ENCODE data around the gene ANKRD12. TPM values are rescaled to one million over a fixed set of nuclear protein-coding genes. Genes with fewer than 3 reads are reported as not detected.
A peak's percentile ranks its signal among the peaks of the same experiment; 100 is the strongest.

Gene ANKRD12
- total and polyA plus RNA-seq, 2 of the 4 experiments (the other 2 are of a cell fraction), result 2.6 to 12.9 TPM

- ChIA-PET POLR2A (ENCODE audit: unreplicated experiment) (no interaction called here), CTCF (interaction anchor here (0.8 kb wide), 1 partner anchor 30 kb away, joined by 3 read pairs; no protein-coding TSS in a partner anchor)
- peak overlapping the region; percentile 44; the same call in 1 of the 2 replicates for H4K5ac ChIP-seq (ENCODE audit: low read depth, low read length)
- H3K18ac ChIP-seq (ENCODE audit: low read depth, low read length), result peak overlapping the region; percentile 92
- peak overlapping the region; percentile 89 for H3K4me3 ChIP-seq (ENCODE audit: insufficient read depth, low read depth, low read length)
- H2BK20ac ChIP-seq (ENCODE audit: low read depth, low read length), result peak overlapping the region; percentile 62; the same call in 1 of the 2 replicates
- H3K9ac ChIP-seq (ENCODE audit: low read depth, low read length), result peak overlapping the region; percentile 99
- H3K23ac ChIP-seq (ENCODE audit: low read depth, low read length), result peak overlapping the region; percentile 99
- no TSS peak for BruUV-seq (replicated peaks)
- DNase-seq (peak; percentile 29), ATAC-seq (ENCODE audit: low read depth) (peak; percentile 33)
- peak overlapping the region; percentile 93 for H3K4ac ChIP-seq (ENCODE audit: low read depth, low read length)
- H3K9me1 ChIP-seq (ENCODE audit: insufficient read depth, low read length), result peaks cover 2% of the 10 kb centered on the region; the same call in 1 of the 2 replicates
- H3K79me1 ChIP-seq (ENCODE audit: low read depth in 1 of 2, low read length in 2 of 2), result peaks cover 10 to 51% of the 10 kb centered on the region in 2 experiments; a peak in 3 of 4 replicates
- H2AK5ac ChIP-seq (ENCODE audit: low read depth, low read length), result peak overlapping the region; percentile 75; the same call in 1 of the 2 replicates
- in situ Hi-C loops (cut with MboI; ENCODE audit: low sequenced_read_pairs), result loop anchor here (10.0 kb wide), 1 partner anchor 260 kb away; no protein-coding TSS in a partner anchor
- peaks cover 6% of the 10 kb centered on the region for H3K4me1 ChIP-seq (ENCODE audit: control insufficient read depth, insufficient read depth, low read length)
- H2BK120ac ChIP-seq (ENCODE audit: low read depth, low read length), result peak overlapping the region; percentile 54; the same call in 1 of the 2 replicates
- H2AFZ ChIP-seq (replicated peaks; ENCODE audit: low read length, poor library complexity), result peak overlapping the region; percentile 90
- H4K8ac ChIP-seq (ENCODE audit: low read depth in 2 of 2, low read length in 2 of 2), result peak overlapping the region in 1 of 2 experiments; percentile 82; a peak in 2 of 4 replicates
- peaks cover 13% of the 10 kb centered on the region; the same call in 1 of the 2 replicates for H4K20me1 ChIP-seq (ENCODE audit: insufficient read depth, low read length)
- peak overlapping the region; percentile 84 for H3K4me2 ChIP-seq (ENCODE audit: low read depth, low read length)
- intact Hi-C loops (cut with micrococcal nuclease), result loop anchor here (1.0 to 5.0 kb wide), 5 partner anchors 43 to 262 kb away; partner anchors contain the start of genes ANKRD12 and RALBP1
- H2AK9ac ChIP-seq (replicated peaks; ENCODE audit: low read depth, low read length, poor library complexity), result peak overlapping the region; percentile 90
- H3K27me3 ChIP-seq (ENCODE audit: control insufficient read depth, insufficient read depth, low read length), result no peaks in the 10 kb centered on the region
- H2BK15ac ChIP-seq (ENCODE audit: low read depth, low read length), result 0 out of 3 replicates have a peak overlapping the region, but pooled peaks have one; percentile 18
- peak overlapping the region; percentile 31; the same call in 1 of the 2 replicates for H4K91ac ChIP-seq (ENCODE audit: insufficient read depth, low read depth, low read length)
- H3K14ac ChIP-seq (replicated peaks; ENCODE audit: low read depth, low read length), result peak overlapping the region; percentile 96
- dilution Hi-C loops (cut with HindIII; ENCODE audit: low sequenced_read_pairs, unreplicated experiment), result no loop called here
- H3K9me3 ChIP-seq (ENCODE audit: control insufficient read depth, insufficient read depth, low read length), result no peaks in the 10 kb centered on the region
- peak overlapping the region; percentile 92 for H2BK5ac ChIP-seq (ENCODE audit: low read depth, low read length, poor library complexity, severe bottlenecking)
- peak overlapping the region; percentile 91 for H3K27ac ChIP-seq (ENCODE audit: insufficient read depth, low read length)
- peak overlapping the region; percentile 69 for H3K56ac ChIP-seq (ENCODE audit: extremely low read depth, insufficient read depth, low read length)
- WGBS, 2 experiments (ENCODE audit: extremely low coverage in 2 of 2, insufficient read length in 1 of 2), result 1% methylated on average over 20 of the region's 55 CpGs; no CpG with 5 or more reads in 1 of the 2 experiments
- TF ChIP-seq MXI1 (IDR thresholded peaks at IDR 0.05; ENCODE audit: borderline replicate concordance, low read depth, low read length) (no peak), CTCF (conservative IDR thresholded peaks at IDR 0.05; ENCODE audit: low read depth, low read length) (0 out of 2 replicates have a peak, but pooled peaks have one; percentile 0)
- peaks cover 19% of the 10 kb centered on the region for H3K36me3 ChIP-seq (ENCODE audit: control insufficient read depth, insufficient read depth, low read length)
These were observed 198.6 kb downstream of the ANKRD12 start for GRCh38 chr18:9334973-9335696.

Small RNA genes within 50 kb of the gene (microRNA-seq; reads per million reads assigned to microRNA genes)
- not detected for gene RF00019 (ENCODE audit: insufficient read depth, insufficient read length)

Small RNA genes within 50 kb of the gene (small RNA-seq; reads per million reads assigned to genes)
- 0 reads per million in 5 experiments for gene RF00019

Other genes starting within 250 kb of the ANKRD12 start
- 106 and 115 TPM in 2 replicates for gene NDUFV2, start 34.1 kb upstream of the ANKRD12 start, total RNA-seq (2012; rRNA removed)
- gene NDUFV2, start 34.1 kb upstream of the ANKRD12 start, polyA plus RNA-seq (2012; rRNA removed), result 121 and 126 TPM in 2 replicates
- 115 and 151 TPM in 2 replicates for gene TWSG1, start 198.0 kb downstream of the ANKRD12 start, total RNA-seq (2012; rRNA removed)
- 69.4 and 80.4 TPM in 2 replicates for gene TWSG1, start 198.0 kb downstream of the ANKRD12 start, polyA plus RNA-seq (2012; rRNA removed)